MM.1S (cell line): ENCODE measurements around the gene KCNIP1.

ENCODE experiments used
- EZH2 ChIP-seq: fragments of 300-600 bp; sonication (generic); optimal IDR thresholded peaks from 2 replicates; pipeline ENCODE3; 2017; ENCODE audit warnings: low read depth, mild to moderate bottlenecking, antibody characterized with exemption, low read length, mixed read lengths
- EZH2phosphoT487 ChIP-seq: fragments of 300-600 bp; sonication (generic); IDR thresholded peaks from 2 replicates; pipeline ENCODE4 v1.6.1; 2018; ENCODE audit warnings: antibody characterized with exemption, low read length
- TF ChIP-seq, protein P1 (sequence below): fragments of 300-600 bp; sonication (generic); IDR thresholded peaks from 2 replicates; pipeline ENCODE4 v1.5.1; 2016; ENCODE audit warnings: antibody characterized with exemption, low read length, mixed read lengths

DNA sequence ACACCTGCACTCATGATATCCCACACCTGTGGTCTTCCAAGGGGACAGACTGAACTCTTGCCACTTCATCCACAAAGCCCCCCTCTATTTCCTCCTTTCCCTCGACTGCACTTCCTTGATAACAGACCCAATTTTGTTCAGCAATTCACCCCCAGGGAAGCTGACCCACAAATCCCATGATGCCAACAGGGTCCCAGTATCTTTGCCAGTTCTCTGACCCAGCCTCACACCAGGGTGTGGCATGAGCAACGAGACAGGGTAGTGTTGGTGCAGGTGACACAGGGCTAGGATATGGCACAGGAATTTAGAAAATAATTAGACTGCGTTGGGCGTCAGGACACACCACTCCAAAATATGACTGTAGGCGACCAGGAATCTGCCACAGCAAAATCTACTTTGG lies 30.2 kb upstream of the KCNIP1 start:
- TF ChIP-seq, protein P1, sequence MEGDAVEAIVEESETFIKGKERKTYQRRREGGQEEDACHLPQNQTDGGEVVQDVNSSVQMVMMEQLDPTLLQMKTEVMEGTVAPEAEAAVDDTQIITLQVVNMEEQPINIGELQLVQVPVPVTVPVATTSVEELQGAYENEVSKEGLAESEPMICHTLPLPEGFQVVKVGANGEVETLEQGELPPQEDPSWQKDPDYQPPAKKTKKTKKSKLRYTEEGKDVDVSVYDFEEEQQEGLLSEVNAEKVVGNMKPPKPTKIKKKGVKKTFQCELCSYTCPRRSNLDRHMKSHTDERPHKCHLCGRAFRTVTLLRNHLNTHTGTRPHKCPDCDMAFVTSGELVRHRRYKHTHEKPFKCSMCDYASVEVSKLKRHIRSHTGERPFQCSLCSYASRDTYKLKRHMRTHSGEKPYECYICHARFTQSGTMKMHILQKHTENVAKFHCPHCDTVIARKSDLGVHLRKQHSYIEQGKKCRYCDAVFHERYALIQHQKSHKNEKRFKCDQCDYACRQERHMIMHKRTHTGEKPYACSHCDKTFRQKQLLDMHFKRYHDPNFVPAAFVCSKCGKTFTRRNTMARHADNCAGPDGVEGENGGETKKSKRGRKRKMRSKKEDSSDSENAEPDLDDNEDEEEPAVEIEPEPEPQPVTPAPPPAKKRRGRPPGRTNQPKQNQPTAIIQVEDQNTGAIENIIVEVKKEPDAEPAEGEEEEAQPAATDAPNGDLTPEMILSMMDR, result no peak
- no peak for TF ChIP-seq EZH2phosphoT487
- no peak for TF ChIP-seq EZH2
